ENCODE measurements around the gene PPP1R14D. TPM values are rescaled to one million over a fixed set of nuclear protein-coding genes. Genes with fewer than 3 reads are reported as not detected.

Gene PPP1R14D
- 0.20 to 0.33 TPM in 2 of 5 replicates, not detected in the others for total RNA-seq (2022; extraction: Qiagen RNA extraction)

GRCh38 chr15:40828447-40829036 lies at the start of gene PPP1R14D:
Gene PPP1R14D, minus strand, starts transcription at chr15:40828708. Its CDS starts 67 bp downstream, at chr15:40828641.

DNA sequence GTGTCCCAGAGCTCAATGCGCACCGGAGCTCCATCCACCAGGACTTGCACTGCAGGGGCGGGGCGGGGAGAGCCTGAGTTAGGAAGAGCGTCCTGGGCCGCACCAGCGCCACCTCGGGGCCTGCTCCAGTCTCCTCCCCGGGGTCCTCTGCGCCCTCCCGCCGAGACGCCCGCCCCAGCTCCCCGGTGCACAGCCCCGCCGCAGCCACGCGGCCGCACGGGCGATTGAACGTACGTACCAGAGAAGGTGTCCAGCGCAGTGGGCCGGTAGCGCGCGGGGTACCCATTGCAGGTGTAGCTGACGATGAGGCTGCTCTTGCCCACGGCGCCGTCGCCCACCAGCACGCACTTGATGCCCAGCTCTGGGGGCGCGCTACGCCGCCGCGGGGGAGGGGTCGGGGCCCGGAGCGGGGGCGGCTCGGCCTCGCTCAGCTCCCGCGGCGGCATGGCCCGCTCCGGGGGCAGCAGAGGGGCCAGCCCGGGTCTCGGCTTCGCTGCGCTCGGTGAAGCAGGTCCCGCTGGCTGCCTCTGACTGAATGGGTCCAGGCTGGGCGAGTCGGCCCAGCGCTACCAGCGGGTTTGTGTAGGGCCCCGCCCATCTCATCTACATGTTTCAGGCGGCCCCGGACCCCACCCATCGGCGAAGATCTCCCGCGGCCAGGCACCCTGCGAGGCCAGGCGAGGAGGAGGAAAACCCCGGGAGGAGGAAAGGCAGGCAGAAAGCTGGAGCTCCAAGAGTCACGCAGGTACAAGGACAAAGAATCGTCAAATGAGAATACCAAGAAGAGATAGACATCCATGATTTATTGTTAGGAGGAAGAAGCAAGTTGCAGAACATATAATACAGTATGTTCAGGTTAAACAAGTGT lies 45.4 kb upstream of the PPP1R14D start, which contains the start of gene RHOV:
Gene RHOV (minus strand): TSS at position 541 of the 868 bp plus-strand sequence. CDS start 95 bp downstream, at position 446.

GRCh38 chr15:40843885-40844695 lies 15.6 kb upstream of the PPP1R14D start, which contains the start of gene SPINT1:
Gene SPINT1, plus strand, starts transcription at chr15:40844048. Its CDS starts 507 bp downstream, at chr15:40844555.

GRCh38 chr15:40807028-40807887 lies 21.2 kb downstream of the PPP1R14D start, which contains the start of the genes DNAJC17 and ZFYVE19:
Gene DNAJC17, minus strand, starts transcription at chr15:40807473. Its CDS starts 27 bp downstream, at chr15:40807446.
Gene ZFYVE19, plus strand, starts transcription at chr15:40807089. Its CDS starts 501 bp downstream, at chr15:40807590.

DNA sequence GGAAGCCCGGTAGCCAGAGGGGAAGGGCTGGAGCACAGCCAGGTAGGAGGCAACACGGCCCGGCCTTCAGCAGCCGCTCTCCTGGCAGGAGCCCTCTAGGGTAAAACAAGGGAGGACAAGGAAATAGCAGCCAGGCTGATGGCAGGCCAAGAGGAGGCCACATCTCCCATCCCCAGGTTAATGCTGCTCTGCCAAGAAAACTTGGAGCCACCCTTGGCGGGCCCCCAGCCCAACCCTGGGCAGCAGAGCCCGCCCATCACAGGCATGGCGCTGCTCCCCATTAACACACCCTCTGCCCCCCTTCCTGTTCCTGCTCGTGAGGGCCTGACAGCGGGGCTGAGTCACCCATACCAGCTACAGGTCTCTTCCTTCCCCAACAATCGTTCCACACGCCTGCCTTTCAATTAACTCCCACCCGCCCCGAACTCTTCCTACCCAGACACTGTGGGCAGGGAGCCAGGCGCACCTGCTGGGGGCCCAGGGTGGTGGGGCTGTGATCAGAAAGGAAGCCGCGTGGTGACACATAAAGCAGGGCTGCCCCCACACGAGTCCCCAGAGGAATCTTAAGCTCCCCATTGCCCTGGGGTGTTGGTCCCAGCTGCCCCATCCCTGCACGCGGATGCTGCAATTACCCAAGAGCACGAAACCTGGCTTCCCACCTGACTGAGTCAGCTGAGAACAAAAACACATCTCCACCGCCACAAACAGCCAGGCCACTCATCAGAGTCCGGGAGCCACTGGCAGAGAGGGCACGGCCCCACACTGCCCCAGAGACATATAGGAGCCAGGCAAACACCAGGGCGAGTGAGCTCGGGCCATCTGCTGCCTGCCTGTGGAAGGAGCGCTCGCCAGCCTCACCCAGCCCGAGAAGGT lies 59.0 kb downstream of the PPP1R14D start, which contains the start of gene C15orf62:
Gene C15orf62 (plus strand): TSS at position 707 of the 873 bp plus-strand sequence. CDS start 516 bp downstream, outside the sequence.

Other genes starting within 250 kb of the PPP1R14D start
- gene KNL1, start 234.5 kb downstream of the PPP1R14D start, total RNA-seq (2022; extraction: Qiagen RNA extraction), result 5.3 to 7.2 TPM (median 6.8 TPM) in 5 replicates
- gene RAD51, start 133.5 kb downstream of the PPP1R14D start, total RNA-seq (2022; extraction: Qiagen RNA extraction), result 17.3 to 21.5 TPM (median 19.4 TPM) in 5 replicates
- 21.8 to 22.8 TPM (median 22.2 TPM) in 5 replicates for gene RMDN3, start 73.5 kb downstream of the PPP1R14D start, total RNA-seq (2022; extraction: Qiagen RNA extraction)
- gene GCHFR, start 64.6 kb downstream of the PPP1R14D start, total RNA-seq (2022; extraction: Qiagen RNA extraction), result 6.7 to 8.7 TPM (median 7.4 TPM) in 5 replicates
- gene C15orf62, start 58.7 kb downstream of the PPP1R14D start, total RNA-seq (2022; extraction: Qiagen RNA extraction), result 0.07 TPM in 3 of 5 replicates, not detected in the others
- 13.9 to 19.2 TPM (median 17.3 TPM) in 5 replicates for gene ZFYVE19, start 21.6 kb downstream of the PPP1R14D start, total RNA-seq (2022; extraction: Qiagen RNA extraction)
- 18.5 to 28.4 TPM (median 24.0 TPM) in 5 replicates for gene DNAJC17, start 21.2 kb downstream of the PPP1R14D start, total RNA-seq (2022; extraction: Qiagen RNA extraction)
- gene SPINT1, start 15.3 kb upstream of the PPP1R14D start, total RNA-seq (2022; extraction: Qiagen RNA extraction), result 0.59 to 1.2 TPM (median 0.91 TPM) in 5 replicates
- 4.2 to 5.8 TPM (median 4.8 TPM) in 5 replicates for gene RHOV, start 45.5 kb upstream of the PPP1R14D start, total RNA-seq (2022; extraction: Qiagen RNA extraction)
- 18.7 to 25.6 TPM (median 23.9 TPM) in 5 replicates for gene VPS18, start 65.7 kb upstream of the PPP1R14D start, total RNA-seq (2022; extraction: Qiagen RNA extraction)
- 1.1 to 2.0 TPM (median 1.8 TPM) in 5 replicates for gene DLL4, start 100.6 kb upstream of the PPP1R14D start, total RNA-seq (2022; extraction: Qiagen RNA extraction)
- 4.4 to 8.2 TPM (median 6.1 TPM) in 5 replicates for gene CHAC1, start 124.8 kb upstream of the PPP1R14D start, total RNA-seq (2022; extraction: Qiagen RNA extraction)

Data from A549 treated with Mapracorat at 1 μM for 4 hours (cell line).